ENCODE results near the gene GCDH. TPM values are rescaled to one million over a fixed set of nuclear protein-coding genes. Genes with fewer than 3 reads are reported as not detected.

GCDH gene
- total and polyA plus RNA-seq, 2 of the 8 experiments (the other 6 are each of a cell fraction or from before 2014, with no cell fraction given), result 67.3 to 89.4 TPM

GRCh38 chr19:12865746-12866415, 25.1 kb upstream of the GCDH start:
- Histone ChIP-seq H3K18ac (ENCODE audit: extremely low read depth, low read length) (peak overlapping the region; percentile 48; the same call in 1 of the 2 replicates), H3K23ac (ENCODE audit: insufficient read length) (no peak overlapping the region), H3K79me1 (ENCODE audit: low read depth, low read length) (no peaks in the 10 kb centered on the region), H3K56ac (replicated peaks; ENCODE audit: insufficient read length, low read depth, low read length) (no peak overlapping the region), H3K27ac (ENCODE audit: low read depth, low read length) (no peak overlapping the region), H2BK12ac (ENCODE audit: low read depth, low read length) (no peak overlapping the region; the same call in 1 of the 2 replicates), H3K4me1 (replicated peaks in 1 of 4; ENCODE audit: control insufficient read depth in 3 of 4, insufficient read depth in 4 of 4, low read length in 3 of 4) (peaks cover 3 to 17% (median 14%) of the 10 kb centered on the region in 4 experiments), H3K4me2 (ENCODE audit: insufficient read depth in 1 of 2, low read depth in 2 of 2, low read length in 2 of 2) (peak overlapping the region in 1 of 2 experiments; percentile 65; a peak in 1 of 4 replicates), H3K23me2 (ENCODE audit: low read depth, low read length) (peaks cover 8% of the 10 kb centered on the region; the same call in 1 of the 2 replicates), H2BK120ac (replicated peaks; ENCODE audit: low read depth, low read length) (no peak overlapping the region), H2AK5ac (ENCODE audit: low read depth, low read length) (no peak overlapping the region), H3K14ac (ENCODE audit: insufficient read length) (no peak overlapping the region), H4K5ac (ENCODE audit: insufficient read length, low read depth, low read length) (no peak overlapping the region), H3K4ac (replicated peaks; ENCODE audit: insufficient read length, low read depth, low read length) (no peak overlapping the region), H2BK5ac (ENCODE audit: low read depth, low read length) (0 out of 2 replicates have a peak overlapping the region, but pooled peaks have one; percentile 73), H2BK15ac (ENCODE audit: low read length) (0 out of 2 replicates have a peak overlapping the region, but pooled peaks have one; percentile 1), H4K91ac (replicated peaks; ENCODE audit: insufficient read length, low read length) (no peak overlapping the region), H3K36me3 (ENCODE audit: control insufficient read depth in 2 of 4, insufficient read depth in 4 of 4, low read length in 3 of 4) (peaks cover 0 to 4% (median 0%) of the 10 kb centered on the region in 4 experiments; a peak in 2 of 8 replicates), H3K9ac (replicated peaks in 1 of 4; ENCODE audit: extremely low read depth in 1 of 4, low read depth in 3 of 4, low read length in 3 of 4) (no peak overlapping the region), H2BK20ac (ENCODE audit: low read length) (no peak overlapping the region), H3K4me3 (ENCODE audit: extremely low read depth in 1 of 4, insufficient read depth in 2 of 4, low read depth in 3 of 4, low read length in 4 of 4) (no peak overlapping the region), H2AFZ (ENCODE audit: low read length) (no peak overlapping the region), H4K20me1 (replicated peaks in 1 of 2; ENCODE audit: control insufficient read depth in 1 of 2, insufficient read depth in 2 of 2, low read length in 2 of 2) (no peaks in the 10 kb centered on the region), H3K27me3 (replicated peaks in 1 of 4; ENCODE audit: control insufficient read depth in 3 of 4, extremely low read depth in 1 of 4, insufficient read depth in 3 of 4, low read length in 3 of 4) (no peaks in the 10 kb centered on the region), H3K9me3 (ENCODE audit: insufficient read depth in 2 of 2, low read depth in 1 of 2, low read length in 1 of 2) (no peaks in the 10 kb centered on the region), H3K79me2 (ENCODE audit: control insufficient read depth in 1 of 2, insufficient read depth in 2 of 2, low read length in 2 of 2) (no peaks in the 10 kb centered on the region), H4K8ac (ENCODE audit: extremely low read depth, insufficient read depth, low read length) (no peak overlapping the region)
- DNase-seq (ENCODE audit: low read depth in 1 of 2, low spot score in 2 of 2), result peak in 1 of 2 experiments; percentile 52
- ChIA-PET CTCF (ENCODE audit: partially characterized antibody) (interaction anchor here (1.5 to 7.9 kb wide), 3 partner anchors 8 to 88 kb away, joined by 4 to 48 read pairs (median 5); no protein-coding TSS in a partner anchor), POLR2A (ENCODE audit: partially characterized antibody) (interaction anchor here (0.6 to 4.5 kb wide), 7 partner anchors 12 to 297 kb away, joined by 3 to 34 read pairs (median 7); partner anchors contain the start of gene DNASE2)
- WGBS, 2 experiments (ENCODE audit: extremely low coverage in 1 of 2, insufficient coverage in 1 of 2, insufficient read length in 1 of 2, insufficient replicate concordance in 2 of 2, low coverage in 1 of 2, low lambda C conversion rate in 2 of 2, missing lambda C conversion rate in 1 of 2), result 72% methylated on average over 19 of the region's 19 CpGs; no CpG with 5 or more reads in 1 of the 2 experiments
- no peak for FAIRE-seq
- TF ChIP-seq RAD21 (IDR thresholded peaks at IDR 0.05 in 1 of 2, conservative IDR thresholded peaks at IDR 0.05 in 1 of 2; ENCODE audit: low read depth in 2 of 2, low read length in 2 of 2) (no peak), FOSL1 (IDR thresholded peaks at IDR 0.05; ENCODE audit: insufficient read depth, low read depth, low read length) (no peak), GTF2F1 (IDR thresholded peaks at IDR 0.05; ENCODE audit: borderline replicate concordance, low read depth, low read length) (no peak), TAF1 (IDR thresholded peaks at IDR 0.05; ENCODE audit: low read depth, low read length) (no peak), GABPA (IDR thresholded peaks at IDR 0.05; ENCODE audit: borderline replicate concordance, insufficient read depth, low read length) (no peak), TAF7 (optimal IDR thresholded peaks at IDR 0.05; ENCODE audit: borderline replicate concordance, low read depth, low read length) (no peak), ZNF274 (IDR thresholded peaks at IDR 0.05; ENCODE audit: borderline replicate concordance, extremely low read depth, low read length) (no peak), ATF2 (IDR thresholded peaks at IDR 0.05; ENCODE audit: low read length) (no peak), NRF1 (IDR thresholded peaks at IDR 0.05; ENCODE audit: low read depth, low read length) (no peak)
